Glomerular visceral epithelial cell (primary cell): ENCODE results near the gene ZSWIM6.

ENCODE experiments used
- DNase-seq: peaks from one replicate; pipeline ENCODE4 v3.0.0-alpha.2; 2016; ENCODE audit errors: extremely low spot score

The ZSWIM6 gene

GRCh38 chr5:61536922-61537321 lies 204.9 kb downstream of the ZSWIM6 start:
- no peak for DNase-seq

GRCh38 chr5:61538722-61539501 lies 206.9 kb downstream of the ZSWIM6 start:
- DNase-seq, result no peak

- DNase-seq, result no peak
These were observed 217.5 kb downstream of the ZSWIM6 start for GRCh38 chr5:61549530-61549929.

- no peak for DNase-seq
These were observed 219.7 kb downstream of the ZSWIM6 start for GRCh38 chr5:61551637-61552313.

- DNase-seq, result no peak
These were observed 227.1 kb downstream of the ZSWIM6 start for GRCh38 chr5:61559146-61559545.

- no peak for DNase-seq
These were observed 227.7 kb downstream of the ZSWIM6 start for GRCh38 chr5:61559722-61560121.

- DNase-seq, result no peak
These were observed 231.3 kb downstream of the ZSWIM6 start for GRCh38 chr5:61563401-61563800.

GRCh38 chr5:61567337-61567736 lies 235.3 kb downstream of the ZSWIM6 start:
- DNase-seq, result no peak

- DNase-seq, result no peak
These were observed 237.3 kb downstream of the ZSWIM6 start for GRCh38 chr5:61569353-61569752.

- no peak for DNase-seq
These were observed 238.7 kb downstream of the ZSWIM6 start for GRCh38 chr5:61570767-61571166.

- no peak for DNase-seq
These were observed 240.9 kb downstream of the ZSWIM6 start for GRCh38 chr5:61572959-61573358.

- DNase-seq, result peak; percentile 59
These were observed 243.0 kb downstream of the ZSWIM6 start for GRCh38 chr5:61575103-61575502.

GRCh38 chr5:61575581-61575980 lies 243.5 kb downstream of the ZSWIM6 start:
- DNase-seq, result no peak

- DNase-seq, result no peak
These were observed 244.5 kb downstream of the ZSWIM6 start for GRCh38 chr5:61576556-61576955.

- no peak for DNase-seq
These were observed 246.9 kb downstream of the ZSWIM6 start for GRCh38 chr5:61578858-61579503.

- DNase-seq, result no peak
These were observed 250.3 kb downstream of the ZSWIM6 start for GRCh38 chr5:61582205-61582820.

- no peak for DNase-seq
These were observed 250.8 kb downstream of the ZSWIM6 start for GRCh38 chr5:61582887-61583286.

GRCh38 chr5:61586096-61587084 lies 254.3 kb downstream of the ZSWIM6 start:
- no peak for DNase-seq

- DNase-seq, result no peak
These were observed 255.1 kb downstream of the ZSWIM6 start for GRCh38 chr5:61587125-61587524.

GRCh38 chr5:61588216-61588615 lies 256.2 kb downstream of the ZSWIM6 start:
- no peak for DNase-seq

- DNase-seq, result no peak
These were observed 257.9 kb downstream of the ZSWIM6 start for GRCh38 chr5:61589946-61590345.
